ENCODE measurements around the gene ASXL2. TPM values are rescaled to one million over a fixed set of nuclear protein-coding genes. Genes with fewer than 3 reads are reported as not detected.

The ASXL2 gene
- polyA plus RNA-seq, 3 donors: 3.6 to 13.4 (median 7.1) TPM

DNA sequence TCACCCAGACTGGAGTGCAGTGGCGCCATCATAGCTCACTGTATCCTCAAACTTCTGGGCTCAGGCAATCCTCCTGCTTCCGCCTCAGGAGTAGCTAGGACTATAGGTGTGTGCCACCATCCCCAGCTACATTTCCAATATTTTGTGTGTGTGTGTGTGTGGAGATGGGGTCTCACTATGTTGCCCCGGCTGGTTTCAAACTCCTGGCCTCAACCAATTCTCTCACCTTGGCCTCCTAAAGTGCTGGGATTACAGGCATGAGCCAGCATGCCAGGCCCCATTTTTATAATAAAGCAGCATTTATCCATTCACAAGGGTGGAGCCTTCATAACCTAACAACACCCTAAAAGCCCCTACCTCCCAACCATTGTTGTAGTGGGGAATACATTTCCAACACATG lies 152.4 kb downstream of the ASXL2 start:
- Histone ChIP-seq H4K20me1 (ENCODE audit: insufficient read depth, low read length) (no peaks in the 10 kb centered on the region), H3K27me3 (ENCODE audit: control insufficient read depth in 2 of 2, insufficient read depth in 2 of 2, low read length in 2 of 2) (no peaks in the 10 kb centered on the region), H3K4me1 (ENCODE audit: control insufficient read depth in 1 of 2, insufficient read depth in 2 of 2, low read length in 2 of 2) (no peaks in the 10 kb centered on the region), H3K4me2 (replicated peaks; ENCODE audit: extremely low read depth, low read length, poor library complexity, severe bottlenecking) (no peak overlapping the region), H3K4me3 (replicated peaks in 1 of 3; ENCODE audit: low read depth in 2 of 3, low read length in 3 of 3) (no peak overlapping the region), H3K9ac (ENCODE audit: insufficient read depth, low read length, poor library complexity, severe bottlenecking) (no peak overlapping the region), H3K9me3 (replicated peaks in 1 of 2; ENCODE audit: control insufficient read depth in 1 of 2, insufficient read depth in 1 of 2, low read length in 2 of 2) (no peaks in the 10 kb centered on the region), H3K36me3 (replicated peaks in 1 of 2; ENCODE audit: control insufficient read depth in 1 of 2, insufficient read depth in 2 of 2, low read length in 2 of 2) (no peaks in the 10 kb centered on the region), H3K27ac (ENCODE audit: low read depth in 1 of 2, low read length in 2 of 2) (no peak overlapping the region), H3K79me2 (ENCODE audit: insufficient read depth, low read length) (no peaks in the 10 kb centered on the region), H2AFZ (ENCODE audit: insufficient read depth, low read depth, low read length, poor library complexity, severe bottlenecking) (no peak overlapping the region)
- no peak overlapping the region for H3K27ac Mint-ChIP-seq
- TF ChIP-seq, protein P1, sequence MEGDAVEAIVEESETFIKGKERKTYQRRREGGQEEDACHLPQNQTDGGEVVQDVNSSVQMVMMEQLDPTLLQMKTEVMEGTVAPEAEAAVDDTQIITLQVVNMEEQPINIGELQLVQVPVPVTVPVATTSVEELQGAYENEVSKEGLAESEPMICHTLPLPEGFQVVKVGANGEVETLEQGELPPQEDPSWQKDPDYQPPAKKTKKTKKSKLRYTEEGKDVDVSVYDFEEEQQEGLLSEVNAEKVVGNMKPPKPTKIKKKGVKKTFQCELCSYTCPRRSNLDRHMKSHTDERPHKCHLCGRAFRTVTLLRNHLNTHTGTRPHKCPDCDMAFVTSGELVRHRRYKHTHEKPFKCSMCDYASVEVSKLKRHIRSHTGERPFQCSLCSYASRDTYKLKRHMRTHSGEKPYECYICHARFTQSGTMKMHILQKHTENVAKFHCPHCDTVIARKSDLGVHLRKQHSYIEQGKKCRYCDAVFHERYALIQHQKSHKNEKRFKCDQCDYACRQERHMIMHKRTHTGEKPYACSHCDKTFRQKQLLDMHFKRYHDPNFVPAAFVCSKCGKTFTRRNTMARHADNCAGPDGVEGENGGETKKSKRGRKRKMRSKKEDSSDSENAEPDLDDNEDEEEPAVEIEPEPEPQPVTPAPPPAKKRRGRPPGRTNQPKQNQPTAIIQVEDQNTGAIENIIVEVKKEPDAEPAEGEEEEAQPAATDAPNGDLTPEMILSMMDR (IDR thresholded peaks at IDR 0.05): no peak
- peaks cover 0 to 5% (median 0%) of the 10 kb centered on the region in 7 donors for H3K9me3 Mint-ChIP-seq
- intact Hi-C loops (cut with micrococcal nuclease): no loop called here
- peaks cover 4 to 5% (median 4%) of the 10 kb centered on the region in 3 donors for H3K27me3 Mint-ChIP-seq (ENCODE audit: low read depth in 3 of 3)
- H3K4me1 Mint-ChIP-seq: no peaks in the 10 kb centered on the region
- H3K4me3 Mint-ChIP-seq: no peak overlapping the region
- DNase-seq: no peak
- H3K36me3 Mint-ChIP-seq: no peaks in the 10 kb centered on the region
- WGBS (ENCODE audit: insufficient coverage): no CpG with 5 or more reads among the region's 3 CpGs

DNA sequence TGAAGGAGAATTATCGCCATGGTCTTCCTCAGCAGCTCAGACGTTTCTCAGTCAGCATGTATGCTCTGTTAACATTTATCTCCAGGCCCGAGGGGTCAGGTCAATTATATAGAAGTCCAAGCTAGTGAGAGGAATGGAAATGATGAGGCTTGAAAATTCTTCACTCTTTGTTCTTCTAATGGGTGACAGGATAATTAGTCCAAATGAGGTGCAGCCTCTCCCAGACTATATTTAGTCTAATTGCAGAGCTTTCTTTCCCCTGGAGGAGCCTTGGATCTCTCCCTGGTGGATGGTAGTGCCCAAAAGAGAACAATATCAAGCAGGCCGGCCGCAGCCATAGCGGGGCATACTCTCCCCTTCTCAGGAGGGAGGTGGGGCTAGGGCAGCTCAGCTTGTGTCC lies 153.5 kb downstream of the ASXL2 start:
- Histone ChIP-seq H3K79me2 (ENCODE audit: insufficient read depth, low read length) (no peaks in the 10 kb centered on the region), H3K4me3 (replicated peaks in 1 of 3; ENCODE audit: low read depth in 2 of 3, low read length in 3 of 3) (no peak overlapping the region), H3K36me3 (replicated peaks in 1 of 2; ENCODE audit: control insufficient read depth in 1 of 2, insufficient read depth in 2 of 2, low read length in 2 of 2) (no peaks in the 10 kb centered on the region), H4K20me1 (ENCODE audit: insufficient read depth, low read length) (no peaks in the 10 kb centered on the region), H3K4me1 (ENCODE audit: control insufficient read depth in 1 of 2, insufficient read depth in 2 of 2, low read length in 2 of 2) (no peaks in the 10 kb centered on the region), H2AFZ (ENCODE audit: insufficient read depth, low read depth, low read length, poor library complexity, severe bottlenecking) (no peak overlapping the region), H3K9ac (ENCODE audit: insufficient read depth, low read length, poor library complexity, severe bottlenecking) (no peak overlapping the region), H3K4me2 (replicated peaks; ENCODE audit: extremely low read depth, low read length, poor library complexity, severe bottlenecking) (no peak overlapping the region), H3K27me3 (ENCODE audit: control insufficient read depth in 2 of 2, insufficient read depth in 2 of 2, low read length in 2 of 2) (no peaks in the 10 kb centered on the region), H3K9me3 (replicated peaks in 1 of 2; ENCODE audit: control insufficient read depth in 1 of 2, insufficient read depth in 1 of 2, low read length in 2 of 2) (no peaks in the 10 kb centered on the region), H3K27ac (ENCODE audit: low read depth in 1 of 2, low read length in 2 of 2) (no peak overlapping the region)
- Mint-ChIP-seq H3K4me3 (no peak overlapping the region), H3K4me1 (no peaks in the 10 kb centered on the region), H3K36me3 (no peaks in the 10 kb centered on the region), H3K27ac (no peak overlapping the region), H3K9me3 (peaks cover 0 to 5% (median 0%) of the 10 kb centered on the region in 7 donors), H3K27me3 (ENCODE audit: low read depth in 3 of 3) (peaks cover 2 to 5% (median 2%) of the 10 kb centered on the region in 3 donors)
- intact Hi-C loops (cut with micrococcal nuclease): no loop called here
- TF ChIP-seq, protein P1 (IDR thresholded peaks at IDR 0.05): no peak
- DNase-seq: no peak
- no CpG with 5 or more reads among the region's 6 CpGs for WGBS (ENCODE audit: insufficient coverage)
